ENCODE results near the gene PLPP2.

Gene PLPP2

DNA sequence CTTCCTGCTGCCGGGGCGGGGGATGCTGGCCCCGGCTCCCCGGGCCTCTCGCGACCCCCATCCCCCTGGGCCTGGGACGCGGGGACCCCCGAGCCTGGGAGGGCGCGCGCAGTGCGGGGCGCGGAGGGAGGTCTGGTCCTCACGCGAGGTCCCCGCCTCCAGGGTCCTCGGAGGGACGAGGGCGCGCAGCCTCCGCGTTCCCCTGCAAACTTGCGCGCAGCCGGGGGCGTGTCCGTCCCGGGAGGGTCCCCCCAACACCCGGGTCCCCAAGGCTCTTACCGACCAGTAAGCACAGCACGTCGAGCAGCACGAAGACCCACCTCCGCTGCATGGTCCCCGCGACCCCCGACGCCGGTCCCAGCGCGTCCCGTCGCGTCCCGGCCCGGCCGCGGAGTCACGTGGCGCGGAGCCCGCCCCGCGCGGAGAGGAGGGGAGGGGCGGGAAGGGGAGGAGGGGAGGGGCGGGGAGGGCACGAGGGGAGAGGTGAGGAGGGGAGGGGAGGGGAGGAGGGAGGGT lies at the start of gene PLPP2:
TSS of gene PLPP2 (minus strand) at position 398 of the 516 bp plus-strand sequence. CDS start at position 331, 67 bp downstream.
- no peak for DNase-seq (ENCODE audit: low read depth)

GRCh38 chr19:340620-341385 lies 49.6 kb upstream of the PLPP2 start:
- no peak for DNase-seq (ENCODE audit: low read depth)

DNA sequence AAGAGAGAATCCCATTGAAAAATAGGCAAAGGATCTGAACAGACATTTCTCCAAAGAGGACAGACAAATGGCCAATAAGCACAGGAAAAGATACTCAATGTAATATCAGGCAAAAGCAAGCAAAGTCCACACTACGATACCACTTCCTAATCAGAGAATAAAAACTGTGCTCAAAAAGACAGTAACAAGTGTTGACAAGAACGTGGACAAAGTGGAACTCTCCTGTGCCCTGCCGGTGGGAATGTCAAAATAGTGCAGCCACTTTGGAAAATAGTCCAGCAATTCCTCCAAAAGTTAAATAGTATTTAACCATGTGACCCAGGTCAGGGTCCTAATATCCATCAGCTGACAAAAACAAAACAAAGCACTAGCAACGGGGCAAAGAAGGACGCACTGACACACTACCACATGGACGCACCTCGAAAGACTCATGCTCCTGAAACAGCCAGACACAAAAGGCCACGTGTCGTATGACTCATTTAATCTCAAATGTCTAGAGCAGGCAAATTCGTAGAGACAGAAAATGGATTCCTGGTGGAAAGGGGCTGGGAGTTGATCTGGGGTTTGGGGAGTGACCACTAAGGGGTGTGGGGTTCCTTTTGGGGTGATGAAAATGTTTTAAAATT lies 48.2 kb upstream of the PLPP2 start:
- no peak for DNase-seq (ENCODE audit: low read depth)

GRCh38 chr19:338421-338820 lies 47.2 kb upstream of the PLPP2 start:
- no peak for DNase-seq (ENCODE audit: low read depth)

DNA sequence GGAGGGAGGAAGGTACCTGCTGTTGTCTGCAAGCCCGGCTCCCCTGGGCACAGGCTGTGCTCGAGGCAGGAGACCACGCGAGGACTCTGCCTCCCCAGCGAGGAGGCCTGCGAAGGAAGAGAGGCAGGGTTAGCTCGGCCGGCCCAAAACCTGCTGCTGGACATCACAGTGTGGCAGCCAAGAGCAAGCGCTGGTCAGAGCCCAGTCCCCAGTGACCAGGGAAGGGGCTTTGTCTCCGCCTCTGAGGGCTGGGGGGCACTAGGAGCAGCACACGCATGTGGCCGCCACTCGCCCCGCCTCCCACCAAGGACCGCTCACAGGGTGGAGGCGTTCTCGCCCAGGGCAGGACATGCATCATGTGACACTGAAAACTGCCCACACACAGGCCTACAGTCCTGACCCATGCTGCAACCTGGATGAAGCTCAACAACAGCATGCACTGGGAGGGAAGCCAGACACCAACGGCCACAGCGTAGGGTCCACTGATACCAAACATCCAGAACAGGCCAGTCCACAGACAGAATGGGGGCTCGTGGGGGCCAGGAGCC lies 44.9 kb upstream of the PLPP2 start:
- DNase-seq (ENCODE audit: low read depth), result no peak

GRCh38 chr19:335486-336066 lies 44.4 kb upstream of the PLPP2 start:
- DNase-seq (ENCODE audit: low read depth), result no peak

GRCh38 chr19:335072-335471 lies 43.9 kb upstream of the PLPP2 start:
- DNase-seq (ENCODE audit: low read depth), result no peak

DNA sequence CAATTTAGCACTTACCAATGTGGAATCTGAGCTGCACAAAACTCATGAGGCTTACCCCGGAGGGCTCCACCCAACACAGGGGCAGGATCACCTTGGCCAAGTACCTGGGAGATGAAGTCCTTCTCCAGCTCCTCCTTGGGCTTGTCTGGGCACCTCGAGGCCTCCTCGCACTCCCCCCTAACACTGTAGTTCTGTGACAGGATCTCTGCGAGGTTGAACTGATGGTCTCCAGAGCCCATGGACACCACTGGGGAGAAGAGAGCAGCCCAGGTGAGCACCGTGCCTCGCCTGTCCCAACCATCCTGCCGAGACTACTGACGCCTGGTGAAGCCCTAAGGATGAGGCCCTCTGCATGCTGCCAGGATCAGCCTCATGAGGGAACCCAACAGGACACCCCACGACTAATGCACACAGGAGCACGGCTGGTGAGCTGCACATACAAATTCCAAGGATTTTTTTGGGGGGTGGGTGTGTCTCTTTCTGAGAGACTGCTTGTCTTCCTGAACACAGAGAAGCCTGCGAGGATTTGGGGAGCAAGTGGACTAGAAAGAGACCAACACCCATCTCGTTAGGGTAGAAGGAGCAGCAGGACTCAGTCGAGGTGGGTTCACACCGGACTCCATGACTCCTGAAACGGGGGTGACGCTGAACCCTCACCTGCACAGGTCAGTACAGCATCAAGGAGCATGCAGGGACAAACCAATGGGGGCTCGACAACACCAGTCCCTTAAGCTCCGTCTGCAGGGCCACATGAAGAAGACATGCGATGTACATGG lies 43.3 kb upstream of the PLPP2 start:
- DNase-seq (ENCODE audit: low read depth), result no peak

DNA sequence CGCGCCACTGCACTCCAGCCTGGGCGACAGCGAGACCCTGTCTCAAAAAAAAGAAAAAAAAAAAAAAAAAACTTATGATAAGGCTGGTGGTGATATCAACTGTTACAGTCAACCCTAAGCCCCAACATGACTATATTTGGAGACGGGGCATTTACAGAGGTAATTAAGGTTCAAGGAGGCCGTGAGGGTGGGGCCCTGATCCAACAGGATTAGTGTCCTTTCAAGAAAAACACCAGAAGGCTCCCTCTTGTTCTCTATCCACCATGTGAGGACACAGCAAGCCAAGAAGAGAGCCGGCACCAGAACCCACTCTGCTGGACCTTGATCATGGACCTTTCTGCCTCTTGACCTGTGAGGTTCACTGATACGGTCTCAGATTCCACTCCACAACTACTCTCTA lies 39.3 kb upstream of the PLPP2 start:
- DNase-seq (ENCODE audit: low read depth), result no peak

GRCh38 chr19:329876-330275 lies 38.7 kb upstream of the PLPP2 start:
- DNase-seq (ENCODE audit: low read depth), result no peak

- DNase-seq (ENCODE audit: low read depth), result no peak
Observed at GRCh38 chr19:328025-328505, 36.9 kb upstream of the PLPP2 start.

- no peak for DNase-seq (ENCODE audit: low read depth)
Observed at GRCh38 chr19:327291-328024, 36.3 kb upstream of the PLPP2 start.

DNA sequence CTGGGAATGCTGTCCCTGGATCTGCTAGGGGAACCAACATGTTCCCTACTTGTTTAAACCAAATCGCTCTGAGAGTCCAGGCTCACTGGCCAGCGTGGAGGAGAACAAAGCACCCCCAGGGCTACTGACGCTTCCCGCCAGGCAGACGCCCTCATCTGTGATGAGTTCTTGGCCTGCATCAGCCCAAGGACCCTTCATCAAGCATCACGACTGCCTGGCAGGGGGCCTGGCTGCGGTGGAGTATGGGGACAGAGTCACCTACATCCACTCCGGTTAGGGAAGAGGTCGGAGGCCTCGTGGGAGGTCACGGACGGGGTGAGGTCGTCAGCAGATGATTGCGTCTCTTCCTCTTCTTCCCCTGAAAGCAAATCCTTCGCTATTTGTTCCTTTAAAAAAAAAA lies 35.7 kb upstream of the PLPP2 start:
- no peak for DNase-seq (ENCODE audit: low read depth)

GRCh38 chr19:325937-326565 lies 34.8 kb upstream of the PLPP2 start:
- DNase-seq (ENCODE audit: low read depth), result no peak

DNA sequence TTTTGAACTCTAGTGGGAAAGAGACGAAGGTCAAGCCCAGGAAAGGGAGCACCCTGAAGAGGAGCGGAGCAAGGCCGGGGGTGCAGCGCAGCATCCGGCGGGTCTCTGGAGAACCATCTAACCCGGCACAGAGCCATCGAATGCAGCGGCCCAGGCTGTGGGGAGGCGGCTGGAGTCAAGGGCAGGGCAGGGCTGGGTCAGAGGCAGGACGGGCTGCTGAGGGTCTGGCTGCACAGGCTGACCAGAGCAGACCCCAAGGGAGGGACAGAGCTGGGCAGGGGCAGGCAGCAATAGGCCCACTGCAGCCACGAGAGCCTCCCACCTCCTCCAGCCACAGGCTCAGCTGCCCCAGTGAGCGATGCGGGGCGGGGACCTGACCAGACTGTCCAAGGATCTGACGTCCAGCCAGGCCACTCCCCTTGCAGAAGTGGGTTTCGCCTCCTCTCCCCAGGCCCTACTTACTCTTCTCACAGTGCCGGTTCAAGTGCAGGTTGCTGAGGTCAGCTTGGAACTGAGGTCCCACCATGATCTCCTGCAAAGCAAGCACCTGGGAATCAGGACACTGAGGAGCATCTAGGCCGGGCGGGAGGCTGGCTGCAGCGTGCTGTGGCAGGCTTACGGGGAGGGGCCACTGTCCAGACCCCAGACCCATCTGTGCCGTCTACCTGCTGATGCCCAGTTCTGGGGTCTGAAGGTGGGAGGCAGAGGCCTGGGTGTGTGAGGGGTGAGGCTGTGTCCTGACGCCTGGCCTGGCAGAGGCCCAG lies 34.2 kb upstream of the PLPP2 start:
- DNase-seq (ENCODE audit: low read depth), result no peak

- DNase-seq (ENCODE audit: low read depth), result no peak
Observed at GRCh38 chr19:324716-325115, 33.5 kb upstream of the PLPP2 start.

GRCh38 chr19:322616-323015 lies 31.4 kb upstream of the PLPP2 start:
- no peak for DNase-seq (ENCODE audit: low read depth)

DNA sequence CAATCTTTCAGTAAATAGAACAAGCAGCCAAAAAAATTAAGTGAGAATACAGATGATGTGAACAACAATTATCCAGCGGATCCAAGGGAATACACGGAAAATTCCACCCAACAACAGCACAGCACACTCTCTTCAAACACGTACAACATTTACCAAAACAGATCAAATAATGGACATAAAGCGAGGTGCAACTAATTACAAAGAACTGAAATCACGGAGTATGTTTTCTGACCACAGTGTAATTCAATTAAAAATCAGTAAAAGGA lies 27.2 kb upstream of the PLPP2 start:
- no peak for DNase-seq (ENCODE audit: low read depth)

GRCh38 chr19:317710-318508 lies 26.7 kb upstream of the PLPP2 start:
- no peak for DNase-seq (ENCODE audit: low read depth)

Measured in CMK (cell line).